B cell (primary cell): ENCODE measurements around the gene SLC4A5. TPM values are rescaled to one million over a fixed set of nuclear protein-coding genes. Genes with fewer than 3 reads are reported as not detected.

Experiments
- ATAC-seq: fragments of 200-7000 bp; cut with Tn5 transposase; one replicate; pipeline ENCODE4 v1.10.0; 2021; ENCODE audit warnings: low read depth, mild to moderate bottlenecking, moderate number of reproducible peaks, moderate library complexity
- CTCF ChIA-PET: fragments of 350-600 bp; sonication (Branson Sonifier 250); formaldehyde crosslinking; loops from one replicate; lab custom pipeline; 2021; ENCODE audit warnings: antibody characterized with exemption, inconsistent platforms; lab: Charles Lee
- POLR2A ChIA-PET: fragments of 350-600 bp; sonication (Branson Sonifier 250); formaldehyde crosslinking; loops from one replicate; lab custom pipeline; 2021; ENCODE audit warnings: antibody characterized with exemption; lab: Charles Lee
- DNase-seq: peaks from one replicate; pipeline ENCODE4 v3.0.0; 2013
- H2AFZ ChIP-seq: 2 replicates; pipeline ENCODE4 v1.6.1; 2012; ENCODE audit warnings: mild to moderate bottlenecking, low read depth, low read length; ENCODE audit not compliant: insufficient read depth, poor library complexity, severe bottlenecking
- H3K27ac ChIP-seq, 2 donors: 1 replicate in 1 of 2; 2 replicates in 1 of 2; pipeline ENCODE4 v1.5.1; 2012 to 2013; ENCODE audit warnings: low read length in 2 of 2, mild to moderate bottlenecking in 2 of 2, moderate library complexity in 1 of 2
- H3K27me3 ChIP-seq, 4 experiments: fragments of 200-600 bp in 1 of 4; sonication (generic) in 1 of 4; replicated peaks in 1 of 4; 1 replicate in 2 of 4; 2 replicates in 2 of 4; pipeline versions ENCODE4 v1.6.1 to v1.7.0; 2013 to 2016; ENCODE audit warnings: low read length in 3 of 4, mild to moderate bottlenecking in 2 of 4, mixed read lengths in 1 of 4, moderate library complexity in 1 of 4; ENCODE audit not compliant: insufficient read depth in 4 of 4, control insufficient read depth in 3 of 4; ENCODE audit errors: control extremely low read depth in 1 of 4
- H3K36me3 ChIP-seq, 2 experiments: replicated peaks in 1 of 2; 1 replicate in 1 of 2; 2 replicates in 1 of 2; pipeline versions ENCODE4 v1.6.1 to v1.7.1; 2013; ENCODE audit warnings: low read length in 1 of 2; ENCODE audit not compliant: insufficient read depth in 2 of 2, control insufficient read depth in 1 of 2; ENCODE audit errors: control extremely low read depth in 1 of 2, extremely low read depth in 1 of 2
- H3K4me1 ChIP-seq, 2 donors: fragments of 200-600 bp in 1 of 2; sonication (generic) in 1 of 2; 1 replicate in 1 of 2; 2 replicates in 1 of 2; pipeline versions ENCODE4 v1.5.1 to v1.6.1; 2013 to 2017; ENCODE audit warnings: low read length in 2 of 2; ENCODE audit not compliant: control insufficient read depth in 2 of 2, insufficient read depth in 2 of 2
- H3K4me2 ChIP-seq: replicated peaks from 2 replicates; pipeline ENCODE3; 2012; ENCODE audit warnings: mild to moderate bottlenecking, low read depth, low read length; ENCODE audit not compliant: poor library complexity, severe bottlenecking
- H3K4me3 ChIP-seq, 5 experiments: fragments of 200-600 bp in 1 of 5; sonication (generic) in 1 of 5; 1 replicate in 3 of 5; 2 replicates in 2 of 5; pipeline versions ENCODE4 v1.5.1 to v1.7.0; 2011 to 2016; ENCODE audit warnings: low read length in 4 of 5, mild to moderate bottlenecking in 4 of 5, low read depth in 2 of 5, control low read depth in 1 of 5, moderate library complexity in 1 of 5; ENCODE audit not compliant: insufficient read depth in 1 of 5; ENCODE audit errors: control extremely low read depth in 1 of 5, extremely low read depth in 1 of 5
- H3K79me2 ChIP-seq: fragments of 200-600 bp; sonication (generic); one replicate; pipeline ENCODE4 v1.6.0; 2016; ENCODE audit warnings: low read length; ENCODE audit not compliant: control insufficient read depth, insufficient read depth
- H3K9ac ChIP-seq: fragments of 200-600 bp; sonication (generic); 2 replicates; pipeline ENCODE4 v1.6.1; 2017; ENCODE audit warnings: mild to moderate bottlenecking, low read length, moderate library complexity
- H3K9me3 ChIP-seq, 3 donors: one replicate each; pipeline versions ENCODE4 v1.6.1 to v1.7.1; 2013; ENCODE audit warnings: low read length in 2 of 3; ENCODE audit not compliant: control insufficient read depth in 2 of 3, insufficient read depth in 1 of 3; ENCODE audit errors: control extremely low read depth in 1 of 3
- H4K20me1 ChIP-seq: 2 replicates; pipeline ENCODE4 v1.6.0; 2012; ENCODE audit warnings: mild to moderate bottlenecking, low read length; ENCODE audit not compliant: insufficient read depth, control insufficient read depth, poor library complexity, severe bottlenecking
- H3K27ac Mint-ChIP-seq: one replicate; pipeline ENCODE4 v1.8.0; 2021; ENCODE audit warnings: mixed read lengths
- H3K27me3 Mint-ChIP-seq: one replicate; pipeline ENCODE4 v1.8.0; 2021; ENCODE audit warnings: mixed read lengths
- H3K4me1 Mint-ChIP-seq: one replicate; pipeline ENCODE4 v1.8.0; 2021; ENCODE audit warnings: mixed read lengths
- H3K4me3 Mint-ChIP-seq: one replicate; pipeline ENCODE4 v1.8.0; 2021; ENCODE audit warnings: mixed read lengths
- H3K9me3 Mint-ChIP-seq: one replicate; pipeline ENCODE4 v1.8.0; 2022; ENCODE audit warnings: mixed read lengths; ENCODE audit not compliant: insufficient read depth
- CTCF ChIP-seq: fragments of 200-600 bp; IDR thresholded peaks from one replicate; pipeline ENCODE4 v1.8.0; 2022; ENCODE audit warnings: antibody characterized with exemption, mild to moderate bottlenecking
- EZH2 ChIP-seq: IDR thresholded peaks from 2 replicates; pipeline ENCODE4 v1.6.1; 2012; ENCODE audit warnings: borderline replicate concordance, low read depth, mild to moderate bottlenecking, moderate library complexity, low read length; ENCODE audit not compliant: insufficient read depth, poor library complexity, severe bottlenecking
- WGBS: methylation state at CpG from one replicate; pipeline ENCODE4 v1.1.5; 2013; ENCODE audit warnings: missing lambda C conversion rate; ENCODE audit not compliant: insufficient coverage; 5-methylcytosine and 5-hydroxymethylcytosine counted together
- intact Hi-C: fragments of 100-400 bp; cut with micrococcal nuclease; formaldehyde crosslinking; loops from one replicate; pipeline ENCODE4 v1.10.0; 2022
- polyA plus RNA-seq: library from polyadenylated mRNA; depleted of rRNA; stranded (reverse); fragments of >200 nt; gene quantifications from 2 replicates; pipeline ENCODE4 v1.2.3, GENCODE V29; 2012
- total RNA-seq, 2 donors: library from RNA; stranded (reverse); fragments of 120-200 nt in 1 of 2; gene quantifications; 1 replicate in 1 of 2; 2 replicates in 1 of 2; pipeline versions ENCODE4 v1.2.3 to v1.2.4, GENCODE V29; 2013 to 2022

Gene SLC4A5
- total and polyA plus RNA-seq, 2 donors (not counting 1 experiment from before 2014, with no cell fraction given) = 3.3 to 9.7 TPM

- Mint-ChIP-seq H3K4me1 (no peaks in the 10 kb centered on the region), H3K27ac (no peak overlapping the region), H3K4me3 (no peak overlapping the region), H3K9me3 (no peaks in the 10 kb centered on the region), H3K27me3 (no peaks in the 10 kb centered on the region)
- Histone ChIP-seq H3K9me3 (peaks cover 0 to 2% (median 0%) of the 10 kb centered on the region in 3 donors), H3K36me3 (no peaks in the 10 kb centered on the region), H3K9ac (no peak overlapping the region), H3K27ac (no peak overlapping the region), H3K4me3 (no peak overlapping the region), H3K79me2 (no peaks in the 10 kb centered on the region), H2AFZ (no peak overlapping the region), H3K4me1 (no peaks in the 10 kb centered on the region), H4K20me1 (no peaks in the 10 kb centered on the region), H3K27me3 (no peaks in the 10 kb centered on the region), H3K4me2 (no peak overlapping the region)
- ATAC-seq = no peak
- intact Hi-C loops = no loop called here
- CTCF ChIA-PET = no interaction called here
- TF ChIP-seq CTCF (no peak), EZH2 (no peak)
- DNase-seq = no peak
- POLR2A ChIA-PET = no interaction called here
These were observed 30.3 kb downstream of the SLC4A5 start for GRCh38 chr2:74312913-74313312.

GRCh38 chr2:74307720-74308119, 35.5 kb downstream of the SLC4A5 start:
- Histone ChIP-seq H3K36me3 (no peaks in the 10 kb centered on the region), H3K79me2 (no peaks in the 10 kb centered on the region), H3K4me3 (no peak overlapping the region), H3K27me3 (no peaks in the 10 kb centered on the region), H3K9me3 (peaks cover 0 to 3% (median 2%) of the 10 kb centered on the region in 3 donors), H3K4me2 (no peak overlapping the region), H2AFZ (no peak overlapping the region), H4K20me1 (no peaks in the 10 kb centered on the region), H3K4me1 (no peaks in the 10 kb centered on the region), H3K9ac (no peak overlapping the region), H3K27ac (no peak overlapping the region)
- H3K9me3 Mint-ChIP-seq = no peaks in the 10 kb centered on the region
- 91% methylated on average over 6 of the region's 8 CpGs for WGBS
- intact Hi-C loops = no loop called here
- TF ChIP-seq EZH2 (no peak), CTCF (no peak)
- no peak for DNase-seq
- POLR2A ChIA-PET = no interaction called here
- H3K27me3 Mint-ChIP-seq = no peaks in the 10 kb centered on the region
- H3K27ac Mint-ChIP-seq = no peak overlapping the region
- ATAC-seq = no peak
- H3K4me1 Mint-ChIP-seq = no peaks in the 10 kb centered on the region
- CTCF ChIA-PET = interaction anchor here (0.9 kb wide), 1 partner anchor 28 kb away, joined by 4 read pairs; no protein-coding TSS in a partner anchor
- no peak overlapping the region for H3K4me3 Mint-ChIP-seq
